H9 (cell line): ENCODE results near the gene ZBTB20. TPM values are rescaled to one million over a fixed set of nuclear protein-coding genes. Genes with fewer than 3 reads are reported as not detected.

ENCODE experiments used
- DNase-seq: peaks from one replicate; pipeline ENCODE4 v3.0.0-alpha.2; 2017
- H2AFZ ChIP-seq: one replicate; pipeline ENCODE4 v1.6.1; 2013; ENCODE audit warnings: mild to moderate bottlenecking, low read length, control low read depth, moderate library complexity
- H2AK5ac ChIP-seq: 2 replicates; pipeline ENCODE4 v1.6.1; 2013; ENCODE audit warnings: low read length, control low read depth, mixed read lengths; ENCODE audit not compliant: insufficient read length
- H2BK120ac ChIP-seq: one replicate; pipeline ENCODE4 v1.6.1; 2013; ENCODE audit warnings: low read depth, mild to moderate bottlenecking, low read length, control low read depth, inconsistent platforms; ENCODE audit not compliant: poor library complexity, severe bottlenecking
- H2BK12ac ChIP-seq: 2 replicates; pipeline ENCODE4 v1.6.1; 2013; ENCODE audit warnings: low read length, control low read depth, mixed read lengths, low read depth; ENCODE audit not compliant: insufficient read length
- H2BK15ac ChIP-seq: 2 replicates; pipeline ENCODE4 v1.6.1; 2013; ENCODE audit warnings: low read depth, low read length, control low read depth
- H2BK20ac ChIP-seq: one replicate; pipeline ENCODE4 v1.6.1; 2013; ENCODE audit warnings: low read depth, mild to moderate bottlenecking, low read length, control low read depth, inconsistent platforms; ENCODE audit not compliant: poor library complexity, severe bottlenecking
- H2BK5ac ChIP-seq: 2 replicates; pipeline ENCODE4 v1.6.1; 2013; ENCODE audit warnings: low read length, control low read depth, mixed read lengths; ENCODE audit not compliant: insufficient read length
- H3K14ac ChIP-seq: 2 replicates; pipeline ENCODE4 v1.6.1; 2013; ENCODE audit warnings: low read length, control low read depth; ENCODE audit not compliant: insufficient read depth
- H3K18ac ChIP-seq: 2 replicates; pipeline ENCODE4 v1.6.1; 2013; ENCODE audit warnings: low read depth, mild to moderate bottlenecking, mixed read lengths, low read length, control low read depth; ENCODE audit not compliant: insufficient read length
- H3K23ac ChIP-seq: 2 replicates; pipeline ENCODE4 v1.6.1; 2013; ENCODE audit warnings: low read length, control low read depth, mixed read lengths, low read depth; ENCODE audit not compliant: insufficient read length
- H3K23me2 ChIP-seq: 2 replicates; pipeline ENCODE4 v1.6.1; 2013; ENCODE audit warnings: low read depth, mild to moderate bottlenecking, mixed read lengths, low read length, control low read depth; ENCODE audit not compliant: insufficient read length, poor library complexity, severe bottlenecking
- H3K27ac ChIP-seq: 2 replicates; pipeline ENCODE4 v1.5.1; 2013; ENCODE audit warnings: low read length, control low read depth, mixed read lengths, low read depth; ENCODE audit not compliant: insufficient read length
- H3K27me3 ChIP-seq: 2 replicates; pipeline ENCODE4 v1.6.1; 2013; ENCODE audit warnings: low read length, control low read depth, inconsistent platforms; ENCODE audit not compliant: insufficient read depth
- H3K4ac ChIP-seq: 2 replicates; pipeline ENCODE4 v1.6.1; 2013; ENCODE audit warnings: low read depth, mild to moderate bottlenecking, control low read depth, inconsistent platforms, low read length, moderate library complexity
- H3K4me1 ChIP-seq: 2 replicates; pipeline ENCODE4 v1.6.1; 2013; ENCODE audit warnings: low read length, control low read depth, inconsistent platforms; ENCODE audit not compliant: insufficient read depth
- H3K4me2 ChIP-seq: 2 replicates; pipeline ENCODE4 v1.6.1; 2013; ENCODE audit warnings: low read length, control low read depth, mixed read lengths; ENCODE audit not compliant: insufficient read length, insufficient read depth
- H3K56ac ChIP-seq: 2 replicates; pipeline ENCODE4 v1.6.1; 2013; ENCODE audit warnings: low read depth, mild to moderate bottlenecking, mixed read lengths, low read length, control low read depth; ENCODE audit not compliant: insufficient read length
- H3K79me1 ChIP-seq: 2 replicates; pipeline ENCODE4 v1.6.1; 2013; ENCODE audit warnings: low read depth, mild to moderate bottlenecking, moderate library complexity, low read length, control low read depth, inconsistent platforms; ENCODE audit not compliant: insufficient read depth, poor library complexity, severe bottlenecking
- H3K79me2 ChIP-seq: 2 replicates; pipeline ENCODE4 v1.6.1; 2013; ENCODE audit warnings: low read length, control low read depth, inconsistent platforms; ENCODE audit not compliant: insufficient read depth
- H3K9ac ChIP-seq: 2 replicates; pipeline ENCODE4 v1.6.1; 2013; ENCODE audit warnings: low read length, control low read depth, mixed read lengths; ENCODE audit not compliant: insufficient read length; ENCODE audit errors: extremely low read depth
- H3K9me3 ChIP-seq: one replicate; pipeline ENCODE4 v1.6.1; 2013; ENCODE audit warnings: low read depth, low read length, inconsistent platforms; ENCODE audit not compliant: control insufficient read depth
- H3T11ph ChIP-seq: one replicate; pipeline ENCODE4 v1.6.1; 2013; ENCODE audit warnings: mild to moderate bottlenecking, low read length, control low read depth, inconsistent platforms
- H4K20me1 ChIP-seq: one replicate; pipeline ENCODE4 v1.6.1; 2013; ENCODE audit not compliant: control insufficient read depth, insufficient read length, insufficient read depth
- H4K5ac ChIP-seq: 2 replicates; pipeline ENCODE4 v1.6.1; 2013; ENCODE audit warnings: low read depth, mild to moderate bottlenecking, mixed read lengths, low read length, control low read depth; ENCODE audit not compliant: insufficient read length
- H4K8ac ChIP-seq: replicated peaks from 2 replicates; pipeline ENCODE4 v1.6.1; 2013; ENCODE audit warnings: low read length, control low read depth, mixed read lengths, low read depth; ENCODE audit not compliant: insufficient read length
- H4K91ac ChIP-seq: 2 replicates; pipeline ENCODE4 v1.6.1; 2013; ENCODE audit warnings: low read depth, mild to moderate bottlenecking, moderate library complexity, mixed read lengths, low read length, control low read depth; ENCODE audit not compliant: insufficient read length
- H3K27ac Mint-ChIP-seq, 3 experiments: 2 replicates in 2 of 3; 3 replicates in 1 of 3; pipeline ENCODE4 v1.8.0; 2020 to 2021; ENCODE audit warnings: mixed read lengths in 3 of 3, mild to moderate bottlenecking in 1 of 3, moderate library complexity in 1 of 3
- H3K27me3 Mint-ChIP-seq: 2 replicates; pipeline ENCODE4 v1.8.0; 2021; ENCODE audit warnings: low read depth, mild to moderate bottlenecking, moderate library complexity, mixed read lengths
- H3K36me3 Mint-ChIP-seq, 3 experiments: 2 replicates in 2 of 3; 3 replicates in 1 of 3; pipeline ENCODE4 v1.8.0; 2020 to 2021; ENCODE audit warnings: low read depth in 3 of 3, mixed read lengths in 3 of 3; ENCODE audit not compliant: insufficient read depth in 1 of 3
- H3K4me1 Mint-ChIP-seq, 2 experiments: 2 replicates each; pipeline ENCODE4 v1.8.0; 2020; ENCODE audit warnings: mixed read lengths in 2 of 2
- H3K4me3 Mint-ChIP-seq, 2 experiments: 2 replicates in 1 of 2; 3 replicates in 1 of 2; pipeline ENCODE4 v1.8.0; 2020 to 2021; ENCODE audit warnings: mild to moderate bottlenecking in 2 of 2, mixed read lengths in 2 of 2, moderate library complexity in 1 of 2
- H3K9me3 Mint-ChIP-seq, 2 experiments: 2 replicates in 1 of 2; 3 replicates in 1 of 2; pipeline ENCODE4 v1.8.0; 2020; ENCODE audit warnings: mild to moderate bottlenecking in 2 of 2, mixed read lengths in 2 of 2, moderate library complexity in 1 of 2
- WGBS: extraction: QIAGEN DNeasy Blood & Tissue Kit; methylation state at CpG from one replicate; pipeline ENCODE4 v1.1.7; 2013; ENCODE audit warnings: missing lambda C conversion rate, low lambda C conversion rate, mixed read lengths; ENCODE audit not compliant: insufficient read length; ENCODE audit errors: extremely low coverage; 5-methylcytosine and 5-hydroxymethylcytosine counted together
- total RNA-seq: library from RNA; stranded (reverse); gene quantifications from 2 replicates; pipeline ENCODE4 v1.2.1, GENCODE V29; 2021
- TF ChIP-seq, protein P1 (sequence below): fragments of 200-600 bp; sonication (generic); conservative IDR thresholded peaks from 3 replicates; pipeline ENCODE4 v1.8.0; 2021; ENCODE audit warnings: antibody characterized with exemption, mild to moderate bottlenecking

ZBTB20 gene
- total RNA-seq, 1 experiment from 2014 or later: 0.70 TPM

DNA sequence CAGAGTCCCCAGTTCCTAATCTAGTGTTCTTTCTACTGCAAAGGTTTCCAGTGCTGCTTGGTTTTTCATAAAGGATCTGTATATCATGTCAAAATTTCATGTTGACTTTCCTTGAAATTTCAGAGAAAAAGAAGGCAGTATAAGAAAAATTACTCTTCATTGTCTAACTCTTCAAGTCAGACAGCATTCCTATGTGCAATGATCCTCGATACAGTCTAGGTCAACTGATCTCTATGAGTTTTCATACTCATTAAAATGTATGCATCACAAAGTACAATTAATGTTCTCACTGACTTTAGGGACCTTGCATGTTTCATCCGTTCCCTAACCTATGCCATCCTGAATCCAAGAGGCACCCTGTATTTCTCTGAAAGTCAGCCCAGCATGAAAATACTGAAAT is 317.3 kb downstream of the ZBTB20 start:
- Histone ChIP-seq H3K79me2 (no peaks in the 10 kb centered on the region), H2BK120ac (no peak overlapping the region), H2AFZ (no peak overlapping the region), H3K23ac (no peak overlapping the region), H3K4me2 (no peak overlapping the region), H3K56ac (no peak overlapping the region), H2BK12ac (no peak overlapping the region), H4K20me1 (no peaks in the 10 kb centered on the region), H3T11ph (no peak overlapping the region), H3K4ac (no peak overlapping the region), H3K79me1 (no peaks in the 10 kb centered on the region), H4K91ac (no peak overlapping the region), H3K23me2 (no peaks in the 10 kb centered on the region), H3K18ac (no peak overlapping the region), H3K27me3 (no peaks in the 10 kb centered on the region), H3K9me3 (no peaks in the 10 kb centered on the region), H4K8ac (no peak overlapping the region), H2AK5ac (no peak overlapping the region), H3K14ac (no peak overlapping the region), H4K5ac (no peak overlapping the region), H3K4me1 (no peaks in the 10 kb centered on the region), H2BK5ac (no peak overlapping the region), H2BK20ac (no peak overlapping the region), H2BK15ac (no peak overlapping the region), H3K9ac (no peak overlapping the region), H3K27ac (no peak overlapping the region)
- Mint-ChIP-seq H3K4me1 (no peaks in the 10 kb centered on the region), H3K4me3 (no peak overlapping the region), H3K27me3 (no peaks in the 10 kb centered on the region), H3K9me3 (no peaks in the 10 kb centered on the region), H3K27ac (no peak overlapping the region), H3K36me3 (no peaks in the 10 kb centered on the region)
- TF ChIP-seq, protein P1, sequence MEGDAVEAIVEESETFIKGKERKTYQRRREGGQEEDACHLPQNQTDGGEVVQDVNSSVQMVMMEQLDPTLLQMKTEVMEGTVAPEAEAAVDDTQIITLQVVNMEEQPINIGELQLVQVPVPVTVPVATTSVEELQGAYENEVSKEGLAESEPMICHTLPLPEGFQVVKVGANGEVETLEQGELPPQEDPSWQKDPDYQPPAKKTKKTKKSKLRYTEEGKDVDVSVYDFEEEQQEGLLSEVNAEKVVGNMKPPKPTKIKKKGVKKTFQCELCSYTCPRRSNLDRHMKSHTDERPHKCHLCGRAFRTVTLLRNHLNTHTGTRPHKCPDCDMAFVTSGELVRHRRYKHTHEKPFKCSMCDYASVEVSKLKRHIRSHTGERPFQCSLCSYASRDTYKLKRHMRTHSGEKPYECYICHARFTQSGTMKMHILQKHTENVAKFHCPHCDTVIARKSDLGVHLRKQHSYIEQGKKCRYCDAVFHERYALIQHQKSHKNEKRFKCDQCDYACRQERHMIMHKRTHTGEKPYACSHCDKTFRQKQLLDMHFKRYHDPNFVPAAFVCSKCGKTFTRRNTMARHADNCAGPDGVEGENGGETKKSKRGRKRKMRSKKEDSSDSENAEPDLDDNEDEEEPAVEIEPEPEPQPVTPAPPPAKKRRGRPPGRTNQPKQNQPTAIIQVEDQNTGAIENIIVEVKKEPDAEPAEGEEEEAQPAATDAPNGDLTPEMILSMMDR: no peak
- no peak for DNase-seq
- no CpG with 5 or more reads among the region's 2 CpGs for WGBS
